Kidney (tissue), 14 donors: ENCODE results near the gene POLE2. TPM values are rescaled to one million over a fixed set of nuclear protein-coding genes. Genes with fewer than 3 reads are reported as not detected.
"Not testable (repeated sequence)": the region's sequence is repeated elsewhere in the genome, so short reads cannot be mapped to it uniquely, and the experiment has no call there.

Source experiments
- DNase-seq, 5 donors: peaks; one replicate each; pipeline ENCODE4 v3.0.0-alpha.2; 2013 to 2020
- FAIRE-seq: peaks from 2 replicates; lab custom pipeline; 2012; peaks lifted over from hg19 to GRCh38; lab: Jason Lieb, UNC
- H3K27ac ChIP-seq, 2 donors: one replicate each; pipeline ENCODE4 v1.7.0; 2013; ENCODE audit warnings: low read depth in 2 of 2, low read length in 2 of 2, inconsistent platforms in 1 of 2
- H3K27me3 ChIP-seq: one replicate; pipeline ENCODE4 v1.7.1; 2013; ENCODE audit warnings: low read length, inconsistent platforms; ENCODE audit not compliant: control insufficient read depth, insufficient read depth
- H3K36me3 ChIP-seq, 3 donors: one replicate each; pipeline versions ENCODE4 v1.7.0 to v1.7.1; 2013; ENCODE audit warnings: low read length in 3 of 3, control low read depth in 1 of 3, inconsistent platforms in 1 of 3; ENCODE audit not compliant: insufficient read depth in 3 of 3, control insufficient read depth in 2 of 3
- H3K4me1 ChIP-seq, 3 donors: one replicate each; pipeline versions ENCODE4 v1.7.0 to v1.7.1; 2013; ENCODE audit warnings: low read length in 3 of 3, inconsistent platforms in 1 of 3, low read depth in 1 of 3; ENCODE audit not compliant: control insufficient read depth in 2 of 3, insufficient read depth in 2 of 3
- H3K4me3 ChIP-seq, 3 donors: one replicate each; pipeline versions ENCODE4 v1.7.0 to v1.8.1; 2013; ENCODE audit warnings: low read length in 3 of 3, control low read depth in 1 of 3, inconsistent platforms in 1 of 3
- H3K9ac ChIP-seq, 3 donors: one replicate each; pipeline versions ENCODE4 v1.7.0 to v1.7.1; 2013; ENCODE audit warnings: low read length in 3 of 3, control low read depth in 1 of 3, inconsistent platforms in 1 of 3
- H3K9me3 ChIP-seq, 3 donors: one replicate each; pipeline versions ENCODE4 v1.7.0 to v1.7.1; 2013; ENCODE audit warnings: low read length in 3 of 3, control low read depth in 1 of 3, inconsistent platforms in 1 of 3; ENCODE audit not compliant: control insufficient read depth in 2 of 3, insufficient read depth in 1 of 3
- CTCF ChIP-seq: IDR thresholded peaks from 3 replicates; pipeline ENCODE4 v1.5.1; 2012; ENCODE audit warnings: mild to moderate bottlenecking, moderate library complexity, borderline replicate concordance; ENCODE audit not compliant: insufficient read depth; ENCODE audit errors: extremely low read depth
- intact Hi-C: fragments of 100-400 bp; cut with DNase I; formaldehyde crosslinking; loops from one replicate; pipeline ENCODE4 v1.11.1; 2022
- polyA plus RNA-seq: library from polyadenylated mRNA; stranded (reverse); fragments of 350-450 nt; fragmentation: Illumina TruSeq; extraction: RNeasy Lipid Tissue Mini Kit (QIAGEN cat#74804); gene quantifications from one replicate; pipeline ENCODE4 v1.2.3, GENCODE V29; 2014; ENCODE audit warnings: low read depth, low replicate concordance; ENCODE audit not compliant: insufficient read depth
- total RNA-seq: library from RNA; stranded (reverse); fragmentation: NEBNext Ultra II Directional; extraction: Animal tissue kit (Norgen Biotek cat#: 25700); gene quantifications from one replicate; pipeline ENCODE4 v1.2.1, GENCODE V29; 2021
- donor health status: control.
- donor health status: control.
- donor health status: control.
- donor health status: control.
- donor health status: control.
- donor health status: DM: yes; HTN: yes; CAD: no.
- donor health status: Normal renal cell carcinoma (clear cell type).

POLE2 gene
- total and polyA plus RNA-seq, 2 donors from 2014 or later = 0.58 to 2.6 TPM

DNA sequence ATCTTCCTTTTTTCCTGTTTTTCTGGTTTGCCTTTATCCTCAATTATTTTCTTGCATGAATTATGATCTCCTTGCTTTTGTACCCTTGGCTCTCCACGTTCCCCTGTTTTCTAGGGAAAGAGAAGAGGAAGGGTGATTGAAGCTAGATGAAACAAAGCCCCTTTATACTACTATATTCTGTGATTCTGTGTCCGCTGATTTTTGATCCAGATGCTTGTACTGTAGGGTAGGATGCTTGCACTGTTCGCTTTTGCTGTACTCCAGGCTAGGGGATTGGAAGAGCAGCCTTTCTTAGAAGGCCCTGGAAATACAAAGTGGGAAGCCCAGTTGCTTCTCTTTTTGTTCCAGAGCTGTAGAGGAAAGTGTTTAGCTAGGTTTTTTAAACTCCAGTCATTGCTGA is 44.9 kb upstream of the POLE2 start:
- Histone ChIP-seq H3K27ac (no peak overlapping the region), H3K9ac (no peak overlapping the region), H3K27me3 (no peaks in the 10 kb centered on the region), H3K4me3 (no peak overlapping the region), H3K9me3 (no peaks in the 10 kb centered on the region), H3K36me3 (peaks cover 0 to 10% (median 2%) of the 10 kb centered on the region in 3 donors), H3K4me1 (no peaks in the 10 kb centered on the region)
- no peak for TF ChIP-seq CTCF
- DNase-seq = no peak
- FAIRE-seq = no peak
- intact Hi-C loops = no loop called here

DNA sequence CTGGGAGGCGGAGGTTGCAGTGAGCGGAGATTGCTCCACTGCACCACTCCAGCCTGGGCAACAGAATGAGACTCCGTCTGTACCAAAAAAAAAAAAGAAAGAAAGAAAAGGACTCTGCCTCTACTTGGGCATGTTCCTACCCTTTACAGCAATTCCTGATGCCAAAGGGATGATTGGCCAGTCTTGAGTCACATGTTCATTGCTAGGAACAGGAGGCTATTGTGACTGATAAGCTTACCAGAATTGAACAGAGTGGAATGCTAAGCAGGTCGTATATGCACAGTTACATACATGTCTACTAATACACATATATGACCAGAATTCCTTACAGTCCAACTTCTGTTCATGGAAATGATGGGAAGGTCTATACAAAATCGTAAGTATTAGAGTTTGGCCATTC is 39.2 kb upstream of the POLE2 start:
- Histone ChIP-seq H3K9me3 (no peaks in the 10 kb centered on the region), H3K9ac (no peak overlapping the region), H3K27me3 (no peaks in the 10 kb centered on the region), H3K27ac (no peak overlapping the region), H3K4me3 (no peak overlapping the region), H3K4me1 (no peaks in the 10 kb centered on the region), H3K36me3 (peaks cover 0 to 16% (median 9%) of the 10 kb centered on the region in 3 donors)
- intact Hi-C loops = no loop called here
- no peak for TF ChIP-seq CTCF
- DNase-seq (no peak), FAIRE-seq (no peak)

- intact Hi-C loops, H3K9ac ChIP-seq, DNase-seq, H3K27ac ChIP-seq, H3K9me3 ChIP-seq, FAIRE-seq, H3K4me3 ChIP-seq, H3K4me1 ChIP-seq, H3K27me3 ChIP-seq: not testable (repeated sequence)
- H3K36me3 ChIP-seq = peaks cover 0 to 12% (median 9%) of the 10 kb centered on the region in 3 donors
Measured at GRCh38 chr14:49721733-49722435, 33.9 kb upstream of the POLE2 start.

- H3K4me1 ChIP-seq = no peaks in the 10 kb centered on the region
- peaks cover 0 to 4% (median 2%) of the 10 kb centered on the region in 3 donors for H3K36me3 ChIP-seq
- H3K4me3 ChIP-seq = no peak overlapping the region
- FAIRE-seq = no peak
- no peak overlapping the region for H3K9ac ChIP-seq
- no peak for DNase-seq
- no peaks in the 10 kb centered on the region for H3K27me3 ChIP-seq
- no peak for TF ChIP-seq CTCF
- intact Hi-C loops = no loop called here
- no peak overlapping the region for H3K27ac ChIP-seq
- H3K9me3 ChIP-seq = no peaks in the 10 kb centered on the region
Measured at GRCh38 chr14:49720744-49721143, 32.7 kb upstream of the POLE2 start.

DNA sequence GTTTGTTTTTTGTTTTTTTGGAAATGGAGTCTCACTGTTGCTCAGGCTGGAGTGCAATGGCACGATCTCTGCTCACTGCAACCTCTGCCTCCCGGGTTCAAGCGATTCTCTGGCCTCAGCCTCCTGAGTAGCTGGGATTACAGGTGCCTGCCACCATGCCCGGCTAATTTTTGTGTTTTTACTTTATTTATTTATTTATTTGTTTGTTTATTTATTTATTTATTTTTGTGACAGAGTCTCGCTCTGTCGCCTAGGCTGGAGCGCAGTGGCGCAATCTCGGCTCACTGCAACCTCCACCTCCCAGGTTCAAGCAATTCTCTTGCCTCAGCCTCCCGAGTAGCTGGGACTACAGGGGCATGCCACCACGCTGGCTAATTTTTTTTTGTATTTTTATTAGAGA is 23.0 kb upstream of the POLE2 start:
- H3K36me3 ChIP-seq, FAIRE-seq, H3K4me1 ChIP-seq, H3K27ac ChIP-seq, H3K9me3 ChIP-seq, H3K4me3 ChIP-seq, H3K9ac ChIP-seq, intact Hi-C loops, DNase-seq, H3K27me3 ChIP-seq: not testable (repeated sequence)

GRCh38 chr14:49704471-49704870 is 16.5 kb upstream of the POLE2 start:
- H3K9me3 ChIP-seq, DNase-seq, intact Hi-C loops, H3K9ac ChIP-seq, FAIRE-seq, H3K36me3 ChIP-seq, H3K27me3 ChIP-seq, H3K27ac ChIP-seq, H3K4me1 ChIP-seq, H3K4me3 ChIP-seq: not testable (repeated sequence)
